HG03457 (cell line): ENCODE data around the gene TPO.
"Not testable (repeated sequence)": the region's sequence is repeated elsewhere in the genome, so short reads cannot be mapped to it uniquely, and the experiment has no call there.

Experiments used
- ATAC-seq: cut with Tn5 transposase; IDR thresholded peaks from one replicate; pipeline ENCODE4 v1.9.1; 2021; ENCODE audit warnings: moderate number of reproducible peaks; ENCODE audit not compliant: unreplicated experiment

The TPO gene

GRCh38 chr2:1405124-1405523, 8.1 kb upstream of the TPO start:
- ATAC-seq, result no peak

- ATAC-seq, result no peak
Measured at GRCh38 chr2:1405967-1406366, 7.3 kb upstream of the TPO start.

- ATAC-seq, result no peak
Measured at GRCh38 chr2:1406434-1406833, 6.8 kb upstream of the TPO start.

- no peak for ATAC-seq
Measured at GRCh38 chr2:1407950-1408675, 5.2 kb upstream of the TPO start.

- no peak for ATAC-seq
Measured at GRCh38 chr2:1414121-1414520, 858 bp downstream of the TPO start.

DNA sequence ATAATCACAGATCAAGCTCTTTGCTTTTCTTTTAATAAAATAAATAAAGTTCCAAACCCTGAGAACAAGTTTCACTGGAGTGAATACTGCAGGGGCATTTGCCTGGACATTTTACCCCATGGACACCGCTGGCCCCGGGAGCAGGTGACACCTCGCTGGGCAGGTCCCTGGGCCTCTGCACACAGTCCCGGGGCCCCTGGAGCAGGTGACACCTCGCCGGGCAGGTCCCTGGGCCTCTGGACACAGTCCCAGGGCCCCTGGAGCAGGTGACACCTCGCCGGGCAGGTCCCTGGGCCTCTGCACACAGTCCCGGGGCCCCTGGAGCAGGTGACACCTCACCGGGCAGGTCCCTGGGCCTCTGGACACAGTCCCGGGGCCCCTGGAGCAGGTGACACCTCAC, 1.6 kb downstream of the TPO start:
- ATAC-seq, result not testable (repeated sequence)

- ATAC-seq, result no peak
Measured at GRCh38 chr2:1415501-1415900, 2.2 kb downstream of the TPO start.

DNA sequence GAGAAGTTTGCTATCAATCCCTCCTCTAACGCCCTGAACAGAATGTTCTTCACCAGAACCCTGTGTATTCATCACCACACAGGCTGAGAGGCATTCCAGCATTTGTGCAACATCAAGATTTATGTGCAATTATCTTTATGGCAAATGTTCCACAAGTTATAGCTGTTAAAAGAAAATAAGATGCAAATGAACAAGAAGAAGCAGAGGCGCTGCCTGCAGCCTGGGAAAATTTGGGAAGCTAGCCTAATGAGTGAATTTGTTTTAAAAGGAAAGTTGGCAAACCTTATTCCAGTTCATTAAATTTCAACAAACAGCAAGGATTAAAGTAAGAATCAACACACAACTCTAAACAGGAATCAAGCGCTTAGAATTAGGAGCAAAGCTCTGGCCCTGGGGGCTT, 5.3 kb downstream of the TPO start:
- no peak for ATAC-seq

DNA sequence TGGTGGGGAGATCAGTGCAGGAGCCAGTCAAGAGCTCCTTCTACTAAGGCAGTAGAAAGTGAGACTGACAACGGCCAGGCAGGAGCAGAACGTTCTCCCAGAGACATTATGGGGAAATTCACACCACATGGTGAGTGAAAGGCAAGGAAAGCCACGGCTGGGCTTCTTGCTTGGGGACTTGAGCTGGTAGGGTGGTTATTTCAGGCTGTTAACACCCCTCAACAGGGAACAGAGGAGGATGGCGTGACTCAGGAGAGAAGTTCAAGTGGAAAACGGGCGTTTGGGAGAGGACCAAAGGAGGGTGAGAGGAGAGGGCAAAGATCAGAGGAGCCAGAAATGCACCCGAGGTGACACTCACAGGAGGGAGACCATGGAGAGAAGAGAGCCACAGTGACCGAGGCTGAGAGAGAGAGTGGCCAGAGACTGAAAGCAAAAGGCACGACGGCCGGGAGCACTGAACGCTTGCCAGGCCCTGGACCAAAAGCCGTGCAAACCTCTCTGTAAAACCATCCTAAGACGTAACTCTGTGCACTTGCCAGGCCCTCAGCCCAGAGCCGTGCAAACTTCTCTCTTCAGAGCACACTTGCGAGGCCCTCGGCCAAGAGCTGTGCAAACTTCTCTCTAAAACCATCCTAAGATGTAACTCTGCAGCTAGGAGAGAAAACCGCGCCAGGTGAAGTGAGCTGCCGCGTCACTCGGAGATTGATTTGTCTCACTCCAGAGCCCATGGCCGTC, 7.7 kb downstream of the TPO start:
- ATAC-seq, result no peak

GRCh38 chr2:1421731-1422130, 8.5 kb downstream of the TPO start:
- ATAC-seq, result no peak

DNA sequence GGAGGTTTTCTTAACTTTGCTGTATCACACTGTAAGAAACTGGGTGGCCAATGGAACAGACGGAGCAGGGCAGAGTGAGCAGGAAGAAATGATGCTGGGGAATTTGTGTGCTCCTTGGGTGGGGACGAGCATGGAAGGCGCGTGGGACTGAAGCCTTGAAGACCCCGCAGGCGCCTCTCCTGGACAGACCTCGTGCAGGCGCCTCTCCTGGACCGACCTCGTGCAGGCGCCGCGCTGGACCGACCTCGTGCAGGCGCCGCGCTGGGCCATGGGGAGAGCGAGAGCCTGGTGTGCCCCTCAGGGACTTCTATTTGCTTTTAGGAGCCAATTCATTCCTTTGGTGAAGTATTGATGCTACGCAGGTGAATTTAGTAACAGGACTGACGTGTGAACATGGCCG, 8.9 kb downstream of the TPO start:
- ATAC-seq, result no peak

DNA sequence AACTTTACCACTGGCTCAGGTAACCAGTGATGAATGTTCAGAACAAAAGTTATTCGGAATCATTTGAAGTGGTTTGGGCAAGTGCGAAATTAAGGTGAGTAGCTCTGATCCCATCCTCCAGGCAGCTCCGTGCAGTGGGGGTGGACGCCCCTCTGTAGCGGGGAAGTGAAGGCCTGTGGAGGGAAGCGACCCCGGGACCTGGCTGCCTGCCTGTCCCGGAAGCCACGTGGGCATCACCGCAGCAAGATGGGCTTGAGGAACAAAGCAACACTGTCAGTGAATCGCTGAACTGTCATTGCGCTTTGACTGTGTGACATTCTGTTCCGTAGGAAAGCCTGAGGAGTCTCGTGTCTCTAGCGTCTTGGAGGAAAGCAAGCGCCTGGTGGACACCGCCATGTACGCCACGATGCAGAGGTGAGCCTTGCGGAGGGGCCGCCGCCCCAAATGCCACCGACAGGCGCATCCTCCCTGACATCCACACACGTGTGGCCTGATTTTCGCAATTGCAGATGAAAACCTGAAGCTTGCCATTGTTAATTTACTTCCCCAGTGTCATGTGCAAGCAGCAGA, 9.5 kb downstream of the TPO start:
- ATAC-seq, result no peak

GRCh38 chr2:1427086-1427485, 13.8 kb downstream of the TPO start:
- no peak for ATAC-seq

DNA sequence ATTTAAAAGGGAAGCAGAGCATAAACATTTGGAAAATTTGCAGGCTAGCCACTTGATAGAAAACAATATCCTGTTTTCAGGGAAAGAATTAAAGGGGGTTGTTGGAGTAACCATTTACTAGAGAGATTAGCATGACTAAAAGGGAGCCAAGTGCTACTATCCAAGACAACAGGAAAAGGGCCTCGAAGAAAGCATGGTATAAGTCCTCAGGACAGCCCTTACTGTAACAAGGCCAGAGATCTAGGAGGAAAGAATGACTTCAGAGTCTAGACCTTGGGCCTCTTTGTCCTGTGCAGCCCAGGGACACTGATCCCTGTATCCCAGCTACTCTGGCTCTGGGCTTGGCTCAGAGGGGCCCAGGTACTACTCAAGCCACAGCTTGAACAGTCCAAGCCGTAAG, 16.6 kb downstream of the TPO start:
- ATAC-seq, result no peak

- ATAC-seq, result no peak
Measured at GRCh38 chr2:1430491-1430890, 17.2 kb downstream of the TPO start.

DNA sequence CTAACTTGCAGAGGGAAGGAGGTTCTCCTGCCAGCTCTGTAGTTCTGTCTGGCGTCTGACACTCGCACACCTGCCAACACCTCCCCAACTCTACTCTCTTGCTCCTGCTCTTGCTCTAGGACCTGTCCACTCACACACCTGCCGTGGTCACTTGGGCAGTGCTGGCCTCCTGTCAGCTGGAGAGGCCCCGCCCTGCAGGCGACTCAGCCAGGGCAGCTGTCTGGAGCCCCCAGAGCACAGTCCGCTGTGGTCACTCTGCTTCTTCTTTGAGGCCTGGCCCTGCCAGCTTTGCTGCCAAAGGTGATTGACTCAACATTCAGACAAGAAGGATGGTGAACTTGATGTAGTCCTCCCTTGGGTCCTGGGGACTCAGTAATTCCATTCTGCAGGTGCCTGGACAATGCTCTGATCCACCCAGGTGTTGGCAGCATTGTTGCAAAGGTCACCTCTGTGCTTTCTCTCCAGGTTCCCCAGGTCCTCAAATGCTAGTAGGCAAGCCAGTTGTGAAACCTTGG, 18.7 kb downstream of the TPO start:
- ATAC-seq, result no peak

GRCh38 chr2:1432726-1433125, 19.5 kb downstream of the TPO start:
- ATAC-seq, result no peak

DNA sequence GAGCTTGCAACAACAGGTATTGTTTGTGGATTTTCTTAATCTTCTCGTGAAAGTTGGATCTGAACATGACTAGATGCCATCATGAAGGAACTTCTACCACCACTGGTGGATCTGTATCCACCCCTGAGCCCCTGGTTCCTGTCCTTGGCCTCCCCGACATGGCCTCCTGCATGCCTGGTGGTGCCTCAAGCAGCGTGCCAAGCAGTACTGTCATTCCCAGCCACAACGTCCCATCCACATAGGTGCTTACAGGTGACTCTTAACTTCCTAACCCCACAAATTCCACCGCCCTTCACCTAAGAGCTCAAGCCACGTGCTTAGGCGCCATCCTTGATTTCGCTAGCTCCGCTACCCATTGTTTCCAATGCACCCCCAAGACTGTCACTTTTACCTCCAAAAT, 23.1 kb downstream of the TPO start:
- ATAC-seq, result no peak

DNA sequence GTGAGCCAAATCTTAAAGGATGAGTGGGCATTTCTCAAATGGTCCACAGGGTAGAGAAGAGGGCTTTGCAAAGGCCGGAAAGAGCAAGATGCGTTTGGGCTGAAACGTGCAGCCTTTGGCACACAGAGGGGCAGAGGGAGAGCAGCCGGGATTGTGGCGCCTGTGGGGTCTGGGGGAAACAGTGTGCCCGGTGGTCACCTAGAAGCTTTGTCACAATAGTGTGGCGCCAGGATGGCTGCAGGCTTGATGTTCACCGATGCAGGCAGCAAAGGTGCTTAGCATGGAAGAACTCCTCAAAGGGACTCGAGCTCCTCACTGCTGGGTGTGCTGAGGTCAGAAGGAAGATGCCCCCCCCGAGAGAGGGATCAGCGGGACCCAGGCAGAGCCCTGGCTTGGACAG, 23.8 kb downstream of the TPO start:
- ATAC-seq, result no peak

DNA sequence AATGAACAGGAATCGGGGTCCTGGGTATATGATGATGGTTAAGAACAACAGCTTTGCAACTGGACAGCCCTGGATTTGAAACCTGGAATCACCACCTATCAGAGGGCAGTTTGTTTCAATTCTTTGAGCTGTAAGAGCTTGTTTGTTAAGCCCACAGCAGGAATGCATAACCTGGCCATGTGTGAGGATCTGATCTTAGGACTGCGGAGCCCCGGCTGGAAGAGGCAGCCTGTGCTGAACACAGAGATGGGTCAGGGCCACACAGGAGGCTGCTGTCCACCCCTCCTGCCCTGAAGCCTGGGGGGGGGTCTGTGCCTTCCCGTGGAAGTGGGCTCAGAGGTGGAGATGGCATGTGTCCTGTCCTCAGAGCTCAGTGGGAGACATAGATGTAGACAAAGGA, 24.3 kb downstream of the TPO start:
- no peak for ATAC-seq

DNA sequence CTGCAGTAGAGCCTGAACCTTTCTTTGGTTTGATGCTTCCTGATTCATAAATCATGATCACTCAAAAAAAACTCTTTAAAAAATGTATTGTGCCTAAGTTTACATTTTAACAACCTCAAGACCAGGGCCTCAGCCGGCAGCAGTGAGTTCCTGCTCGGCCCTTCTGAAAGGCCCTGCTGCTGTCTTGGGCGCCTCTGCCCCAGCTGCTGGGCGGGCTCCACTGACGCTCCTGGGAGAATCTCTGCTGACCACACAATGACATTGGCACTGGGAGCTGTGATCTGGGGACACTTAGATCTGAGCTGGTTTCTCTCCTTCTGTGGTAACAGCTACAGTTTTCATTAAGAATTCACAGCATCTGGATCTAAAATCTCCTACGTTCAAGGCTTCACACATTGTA, 25.7 kb downstream of the TPO start:
- ATAC-seq, result no peak

DNA sequence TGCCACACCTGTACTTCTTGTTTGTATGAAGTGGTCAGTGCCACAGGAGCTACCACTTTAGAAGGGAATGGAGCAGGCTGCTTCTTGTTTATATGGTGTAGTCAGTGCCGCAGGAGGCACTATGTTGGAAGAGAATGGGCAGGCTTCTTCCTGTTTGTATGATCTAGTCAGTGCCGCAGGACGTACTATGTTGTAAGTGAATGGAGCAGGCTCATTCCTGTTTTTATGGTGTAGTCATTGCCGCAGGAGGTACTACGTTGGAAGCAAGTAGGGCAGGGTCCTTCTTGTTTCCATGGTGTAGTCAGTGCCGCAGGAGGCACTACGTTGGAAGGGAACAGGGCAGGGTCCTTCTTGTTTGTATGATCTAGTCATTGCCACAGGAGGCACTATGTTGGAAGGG, 27.3 kb downstream of the TPO start:
- ATAC-seq, result no peak
